Measurements from ENCODE around the gene STARD7. TPM values are rescaled to one million over a fixed set of nuclear protein-coding genes. Genes with fewer than 3 reads are reported as not detected.

The STARD7 gene
- polyA plus RNA-seq, 1 donor from 2014 or later = 193 TPM

DNA sequence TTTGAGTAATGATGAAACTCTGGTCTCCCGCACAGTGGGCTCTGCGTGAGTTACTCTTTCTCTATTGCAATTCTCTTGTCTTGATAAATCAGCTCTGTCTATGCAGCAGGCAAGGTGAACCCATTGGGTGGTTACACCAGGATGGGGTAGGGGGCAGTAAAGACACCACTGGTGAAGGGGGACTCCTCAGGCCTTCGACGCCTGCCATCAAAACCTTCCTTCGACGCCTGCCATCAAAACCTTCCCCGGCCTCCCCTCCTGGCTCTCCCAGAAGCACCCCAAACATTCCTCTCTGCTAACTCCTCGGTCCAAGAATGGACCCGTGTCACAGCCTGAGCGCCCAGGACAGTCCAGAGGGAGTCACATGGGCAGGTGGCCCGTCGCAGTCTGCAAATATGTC is 4.8 kb upstream of the STARD7 start:
- H3K4me3 Mint-ChIP-seq = peak overlapping the region in 1 of 4 donors; percentile 52
- H3K9me3 Mint-ChIP-seq = no peaks in the 10 kb centered on the region
- H3K27me3 Mint-ChIP-seq = no peaks in the 10 kb centered on the region
- no peak overlapping the region for H3K27ac Mint-ChIP-seq
- H3K4me1 Mint-ChIP-seq = peaks cover 16 to 37% (median 22%) of the 10 kb centered on the region in 3 donors
- peaks cover 2% of the 10 kb centered on the region for H3K36me3 Mint-ChIP-seq

DNA sequence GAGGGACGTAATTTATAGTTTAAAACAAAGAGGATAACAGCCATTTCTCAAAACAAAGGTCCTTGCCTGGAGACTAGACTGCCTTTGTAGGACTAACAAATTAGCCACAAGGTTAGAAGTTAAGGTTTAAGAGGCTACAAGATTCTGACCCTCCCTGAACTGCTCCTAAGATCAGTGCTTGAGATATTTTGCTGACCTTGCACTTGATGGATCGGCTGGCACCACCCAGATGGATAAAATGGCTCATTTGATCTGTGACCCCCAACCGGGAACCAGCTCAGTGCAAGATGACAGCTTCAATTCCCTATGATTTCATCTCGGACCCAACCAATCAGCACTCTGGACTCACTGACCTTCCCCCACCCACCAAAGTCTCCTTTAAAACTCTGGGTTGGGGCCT is 3.7 kb upstream of the STARD7 start:
- H3K36me3 Mint-ChIP-seq = peaks cover 2% of the 10 kb centered on the region
- H3K4me1 Mint-ChIP-seq = peaks cover 18 to 43% (median 26%) of the 10 kb centered on the region in 3 donors
- no peaks in the 10 kb centered on the region for H3K27me3 Mint-ChIP-seq
- peak overlapping the region in 1 of 3 donors; percentile 92 for H3K27ac Mint-ChIP-seq
- no peaks in the 10 kb centered on the region for H3K9me3 Mint-ChIP-seq
- peak overlapping the region in 1 of 4 donors; percentile 58 for H3K4me3 Mint-ChIP-seq

DNA sequence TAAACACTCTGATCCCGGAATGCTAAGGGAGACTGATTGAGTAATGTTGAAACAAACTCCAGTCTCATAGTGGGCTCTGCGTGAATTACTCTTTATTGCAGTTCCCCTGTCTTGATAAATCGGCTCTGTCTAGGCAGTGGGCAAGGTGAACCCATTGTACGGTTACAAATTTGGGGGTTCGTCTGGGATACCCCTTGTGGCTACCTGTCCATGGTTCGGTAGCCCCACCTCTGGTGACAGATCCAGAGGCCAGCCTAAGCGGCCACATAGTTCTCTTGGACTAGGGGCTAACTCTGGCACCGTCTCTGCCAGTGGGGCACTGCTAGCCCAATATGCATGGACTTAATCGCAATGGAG is 1.1 kb upstream of the STARD7 start:
- Mint-ChIP-seq H3K4me1 (peaks cover 37 to 56% (median 45%) of the 10 kb centered on the region in 3 donors), H3K9me3 (no peaks in the 10 kb centered on the region), H3K4me3 (peak overlapping the region; percentile 93 to 97 (median 94)), H3K27me3 (no peaks in the 10 kb centered on the region), H3K27ac (peak overlapping the region in 2 of 3 donors; percentile 89 to 92), H3K36me3 (peaks cover 7% of the 10 kb centered on the region)

DNA sequence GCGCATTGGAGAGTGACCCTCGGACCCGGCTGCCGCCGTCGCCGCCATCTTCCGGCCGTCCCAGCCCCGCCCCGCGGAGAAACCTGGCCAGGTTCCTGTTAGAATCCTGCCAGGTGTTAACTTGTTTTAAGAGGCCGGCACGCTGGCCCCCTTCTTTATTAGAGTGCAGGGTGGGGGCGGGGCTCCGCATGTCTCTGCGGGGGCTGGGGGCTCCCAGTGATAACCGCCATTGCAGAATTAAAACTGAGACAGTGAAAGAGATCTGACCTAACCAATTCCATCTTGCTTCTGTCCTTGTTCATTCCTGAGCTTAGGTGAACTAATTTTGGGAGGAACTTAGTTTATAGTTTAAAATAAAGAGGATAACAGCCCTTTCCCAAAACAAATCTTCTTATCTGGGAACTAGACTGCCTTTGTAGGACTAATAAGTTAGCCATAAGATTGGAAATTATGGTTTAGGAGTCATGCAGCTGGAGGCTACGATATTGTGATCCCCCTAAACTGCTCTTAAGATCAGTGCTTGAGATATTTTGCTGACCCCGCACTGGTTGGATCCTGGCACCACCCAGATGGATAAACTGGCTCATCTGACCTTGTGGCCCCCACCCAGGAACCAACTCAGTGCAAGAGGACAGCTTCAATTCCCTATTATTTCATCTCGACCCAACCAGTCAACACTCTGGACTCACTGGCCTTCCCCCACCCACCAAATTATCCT is 543 bp upstream of the STARD7 start:
- no peaks in the 10 kb centered on the region for H3K27me3 Mint-ChIP-seq

DNA sequence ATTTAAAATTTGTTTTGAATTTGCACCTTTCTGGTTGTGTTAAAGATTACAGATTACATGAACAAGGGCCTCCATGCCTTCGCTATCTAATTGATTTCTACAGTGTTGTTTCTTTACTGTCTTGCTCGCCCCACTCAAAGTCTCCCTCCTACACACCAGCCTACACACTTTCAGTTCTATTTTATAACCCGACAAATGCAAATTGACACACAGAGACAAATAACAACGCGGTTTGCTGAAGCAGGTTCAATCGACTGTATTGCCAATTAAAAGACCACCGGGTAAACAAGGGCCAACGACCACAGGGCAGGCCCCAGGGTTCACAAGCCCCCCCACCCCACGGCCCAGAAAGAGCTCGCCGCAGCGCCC is 869 bp downstream of the STARD7 start:
- no peaks in the 10 kb centered on the region for H3K27me3 Mint-ChIP-seq
- peak overlapping the region; percentile 92 to 94 (median 92) for H3K27ac Mint-ChIP-seq
- H3K4me3 Mint-ChIP-seq = peak overlapping the region; percentile 93 to 99 (median 96)
- H3K4me1 Mint-ChIP-seq = peaks cover 55 to 65% (median 64%) of the 10 kb centered on the region in 3 donors
- no peaks in the 10 kb centered on the region for H3K9me3 Mint-ChIP-seq
- peaks cover 7% of the 10 kb centered on the region for H3K36me3 Mint-ChIP-seq

More for the DNA sequence above, 543 bp upstream of the STARD7 start:
- Mint-ChIP-seq H3K4me3 (peak overlapping the region; percentile 93 to 97 (median 94)), H3K9me3 (no peaks in the 10 kb centered on the region), H3K4me1 (peaks cover 42 to 57% (median 51%) of the 10 kb centered on the region in 3 donors), H3K36me3 (peaks cover 7% of the 10 kb centered on the region), H3K27ac (peak overlapping the region; percentile 89 to 92 (median 92))

DNA sequence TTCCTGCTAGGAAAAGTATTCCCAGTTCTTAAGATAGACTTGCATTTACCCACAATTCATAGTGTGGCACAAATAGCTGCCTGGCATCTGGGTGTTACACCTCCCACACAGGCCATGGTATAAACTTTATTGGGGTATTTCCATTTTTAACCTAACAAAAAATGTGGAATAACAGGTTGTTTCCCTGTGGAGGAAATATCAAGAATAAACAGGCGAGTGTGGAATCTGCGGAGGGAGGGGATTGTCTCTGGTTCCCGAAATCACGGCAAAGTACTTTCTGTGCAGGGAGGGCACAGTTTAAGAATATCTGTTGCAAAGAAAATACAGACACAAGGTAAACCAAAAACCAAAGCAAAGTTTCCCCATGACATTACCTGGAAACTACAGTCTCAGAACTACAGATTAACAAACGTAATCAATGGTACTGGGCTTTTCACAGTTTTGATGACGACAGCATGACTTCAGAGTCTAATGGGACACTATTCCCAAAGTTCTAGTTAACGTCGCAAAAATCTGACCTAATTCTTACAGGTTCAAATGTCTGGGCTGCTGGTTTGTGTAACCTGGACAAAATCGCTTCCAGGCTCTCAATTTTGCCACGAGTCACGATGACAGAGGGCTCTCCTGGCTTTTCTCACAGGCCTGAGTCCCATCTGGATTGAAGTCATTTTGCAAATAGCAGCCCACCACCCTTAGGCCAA is 1.4 kb downstream of the STARD7 start:
- no peaks in the 10 kb centered on the region for H3K27me3 Mint-ChIP-seq
- peak overlapping the region; percentile 93 to 99 (median 96) for H3K4me3 Mint-ChIP-seq
- peaks cover 58 to 68% (median 67%) of the 10 kb centered on the region in 3 donors for H3K4me1 Mint-ChIP-seq
- H3K9me3 Mint-ChIP-seq = no peaks in the 10 kb centered on the region
- H3K36me3 Mint-ChIP-seq = peaks cover 7% of the 10 kb centered on the region
- H3K27ac Mint-ChIP-seq = peak overlapping the region; percentile 92 to 94 (median 92)

DNA sequence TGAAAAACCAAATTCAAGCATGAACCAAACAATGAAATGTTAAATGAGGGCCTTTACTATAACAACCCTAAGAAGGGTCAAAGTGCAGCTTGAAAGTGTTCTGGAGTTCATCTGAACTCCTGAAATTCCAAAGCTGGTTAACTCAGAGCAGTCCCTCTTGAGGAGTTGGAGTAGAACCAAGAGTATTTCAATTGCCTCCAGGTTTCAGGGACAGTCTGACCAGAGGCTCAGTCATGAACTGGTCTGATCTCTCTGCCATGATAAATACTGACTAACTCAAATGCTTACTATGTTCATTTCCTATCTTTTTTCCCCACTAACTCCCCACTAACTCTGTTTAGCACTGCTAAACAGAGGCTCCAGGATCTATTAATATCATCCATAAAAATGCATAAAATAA is 2.7 kb downstream of the STARD7 start:
- H3K9me3 Mint-ChIP-seq = no peaks in the 10 kb centered on the region
- peak overlapping the region; percentile 93 to 97 (median 94) for H3K27ac Mint-ChIP-seq
- H3K4me1 Mint-ChIP-seq = peaks cover 59 to 64% (median 60%) of the 10 kb centered on the region in 3 donors
- peaks cover 7% of the 10 kb centered on the region for H3K36me3 Mint-ChIP-seq
- peak overlapping the region; percentile 70 to 93 (median 82) for H3K4me3 Mint-ChIP-seq
- H3K27me3 Mint-ChIP-seq = no peaks in the 10 kb centered on the region

DNA sequence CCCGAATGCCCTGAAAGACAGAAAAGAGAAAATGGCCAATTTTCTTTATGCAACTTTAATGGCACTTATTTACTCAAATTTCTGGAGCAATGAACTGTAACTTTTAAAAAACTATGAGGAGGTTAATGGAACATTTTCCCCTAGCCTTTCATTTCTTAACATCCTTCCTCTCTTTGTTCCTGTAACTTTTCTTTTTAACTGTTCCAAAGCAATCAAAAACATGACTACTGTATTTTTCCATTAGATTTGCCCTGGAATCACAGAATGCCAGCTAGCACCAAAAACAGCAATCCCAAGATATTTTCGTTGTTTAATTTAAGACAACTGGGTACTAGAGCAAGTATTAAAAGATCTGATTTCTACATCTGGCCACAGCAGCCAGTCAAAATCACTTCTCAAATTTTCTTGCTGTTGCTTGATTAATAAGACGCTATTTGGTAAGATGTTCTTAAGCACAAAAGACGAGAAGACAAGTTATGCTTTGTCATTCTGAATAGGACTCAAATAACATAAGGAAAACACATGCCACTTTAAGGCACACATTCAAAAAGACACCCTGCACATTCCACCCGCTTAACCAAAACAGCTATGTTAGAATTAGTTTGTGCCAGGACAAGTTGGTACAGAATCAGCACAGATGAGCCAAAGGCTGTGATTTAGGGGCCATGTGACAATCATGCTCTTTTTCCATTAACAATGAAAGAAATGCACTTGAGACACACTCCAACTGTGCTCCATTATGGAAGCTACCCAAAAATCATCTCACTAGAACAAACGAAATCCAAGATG is 3.6 kb downstream of the STARD7 start:
- Mint-ChIP-seq H3K36me3 (peaks cover 7% of the 10 kb centered on the region), H3K4me1 (peaks cover 59 to 67% (median 67%) of the 10 kb centered on the region in 3 donors), H3K27me3 (no peaks in the 10 kb centered on the region), H3K27ac (peak overlapping the region; percentile 91 to 97 (median 94)), H3K9me3 (no peaks in the 10 kb centered on the region), H3K4me3 (peak overlapping the region; percentile 62 to 95 (median 82))

DNA sequence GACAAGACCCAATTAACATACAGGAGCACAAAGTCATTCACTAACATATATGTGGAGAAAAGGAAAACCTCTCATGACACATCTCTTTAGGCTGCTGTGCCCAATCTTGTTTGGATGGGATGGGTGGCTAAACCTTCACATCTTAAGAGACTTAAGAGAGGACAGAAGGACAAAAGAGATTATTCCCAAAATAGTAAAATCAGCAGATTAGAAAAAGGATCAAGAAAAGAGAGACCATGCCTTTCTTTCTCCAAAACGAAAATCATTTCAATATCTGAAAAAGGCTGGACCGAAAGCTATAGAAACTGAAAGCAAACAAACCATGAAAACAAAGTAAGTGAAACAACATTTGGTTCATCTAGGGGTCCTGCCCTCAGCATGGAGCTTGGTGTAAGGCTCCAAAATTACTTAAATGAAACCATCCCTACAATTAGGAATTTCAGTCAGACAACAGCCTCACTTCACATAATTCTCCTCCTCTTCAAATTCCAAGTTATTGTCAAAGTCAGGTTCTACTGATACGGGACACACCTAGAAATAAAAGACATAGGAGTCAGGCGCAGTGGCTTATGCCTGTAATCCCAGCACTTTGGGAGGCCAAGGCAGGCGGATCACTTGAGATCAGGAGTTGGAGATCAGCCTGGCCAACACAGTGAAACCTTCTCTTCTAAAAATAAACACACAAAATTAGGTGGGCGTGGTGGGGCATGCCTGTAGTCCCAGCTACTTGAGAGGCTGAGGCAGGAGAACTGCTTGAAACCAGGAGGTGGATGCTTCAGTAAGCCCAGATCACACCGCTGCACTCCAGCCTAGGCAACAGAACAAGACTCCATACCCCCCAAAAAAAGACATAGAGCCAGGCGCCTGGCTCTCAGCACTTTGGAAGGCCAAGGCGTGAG is 5.2 kb downstream of the STARD7 start:
- no peaks in the 10 kb centered on the region for H3K9me3 Mint-ChIP-seq
- H3K27ac Mint-ChIP-seq = peak overlapping the region; percentile 86 to 91 (median 91)
- peak overlapping the region; percentile 76 to 95 (median 84) for H3K4me3 Mint-ChIP-seq
- peaks cover 7% of the 10 kb centered on the region for H3K36me3 Mint-ChIP-seq
- peaks cover 63 to 79% (median 76%) of the 10 kb centered on the region in 3 donors for H3K4me1 Mint-ChIP-seq
- H3K27me3 Mint-ChIP-seq = no peaks in the 10 kb centered on the region

DNA sequence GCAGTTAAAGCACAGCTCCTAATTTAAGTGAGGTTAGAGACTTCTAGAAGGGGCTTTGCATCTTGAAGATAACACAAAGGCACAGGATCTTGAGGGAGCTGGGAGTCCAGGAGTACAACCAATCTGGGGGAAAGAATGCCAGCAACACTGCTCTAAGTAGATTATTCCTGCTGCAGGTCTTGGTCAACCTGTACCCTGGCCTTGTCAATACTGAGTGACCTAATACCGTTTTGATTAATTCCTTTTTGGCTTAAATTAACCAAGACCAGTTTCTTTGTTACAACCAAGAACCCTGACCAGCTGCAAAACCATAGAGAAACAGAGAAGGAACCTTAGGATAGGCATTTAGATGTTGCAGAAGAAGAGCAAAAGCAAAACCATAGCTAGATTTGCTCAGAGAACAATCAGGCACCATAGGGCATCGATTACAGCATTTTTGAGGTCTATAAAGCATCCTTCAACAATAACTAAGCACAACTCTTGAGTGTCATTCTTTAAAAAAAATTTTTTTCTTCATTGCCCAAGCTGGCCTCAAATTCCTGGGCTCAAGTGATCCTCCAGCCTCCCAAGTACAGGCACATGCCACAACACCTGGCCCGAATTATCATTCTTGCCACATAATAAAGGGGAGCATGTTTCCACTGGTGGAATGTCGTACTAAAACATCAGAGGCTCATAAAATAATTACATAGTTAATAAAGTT is 6.3 kb downstream of the STARD7 start:
- Mint-ChIP-seq H3K4me1 (peaks cover 64 to 82% (median 76%) of the 10 kb centered on the region in 3 donors), H3K27me3 (no peaks in the 10 kb centered on the region), H3K36me3 (peaks cover 8% of the 10 kb centered on the region), H3K4me3 (peak overlapping the region; percentile 41 to 70 (median 44)), H3K27ac (peak overlapping the region; percentile 22 to 91 (median 86)), H3K9me3 (no peaks in the 10 kb centered on the region)

DNA sequence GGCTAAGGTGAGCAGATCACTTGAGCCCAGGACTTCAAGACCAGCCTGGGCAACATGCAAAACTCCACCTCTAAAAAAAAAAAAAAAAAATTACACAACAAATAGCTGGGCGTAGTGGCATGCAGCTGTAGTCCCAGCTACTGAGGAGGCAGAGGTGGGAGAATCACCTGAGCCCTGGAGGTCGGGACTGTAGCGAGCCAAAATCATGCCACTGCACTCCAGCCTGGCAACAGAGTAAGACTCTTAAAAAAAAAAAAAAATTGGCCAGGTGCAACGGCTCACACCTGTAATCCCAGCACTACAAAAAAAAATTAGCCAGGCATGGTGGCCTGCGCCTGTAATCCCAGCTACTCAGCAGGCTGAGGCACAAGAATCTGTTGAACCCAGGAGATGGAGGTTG is 7.3 kb downstream of the STARD7 start:
- Mint-ChIP-seq H3K4me3 (peak overlapping the region in 2 of 4 donors; percentile 39 to 63), H3K9me3 (no peaks in the 10 kb centered on the region), H3K27ac (peak overlapping the region in 1 of 3 donors; percentile 73), H3K27me3 (no peaks in the 10 kb centered on the region), H3K4me1 (peaks cover 60 to 76% (median 70%) of the 10 kb centered on the region in 3 donors), H3K36me3 (peaks cover 6% of the 10 kb centered on the region)

DNA sequence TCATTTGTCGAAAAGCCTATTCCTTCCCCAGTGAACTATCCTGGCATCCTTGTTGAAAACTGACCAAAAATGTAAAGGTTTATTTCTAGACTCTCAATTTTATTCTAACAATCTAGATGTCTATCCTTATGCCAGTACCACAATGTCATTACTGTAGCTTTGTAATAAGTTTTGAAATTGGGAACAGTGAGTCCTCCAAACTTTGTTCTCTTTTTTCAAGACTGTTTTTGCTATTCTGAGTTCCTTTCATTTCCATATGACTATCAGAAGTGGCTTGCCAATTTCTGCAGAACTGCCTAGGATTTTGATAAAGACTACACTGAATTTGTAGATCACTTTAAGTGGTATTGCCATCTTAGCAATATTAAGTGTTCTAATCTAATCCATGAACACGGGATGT is 9.7 kb downstream of the STARD7 start:
- H3K9me3 Mint-ChIP-seq = no peaks in the 10 kb centered on the region
- H3K36me3 Mint-ChIP-seq = peaks cover 6% of the 10 kb centered on the region
- peaks cover 51 to 58% (median 55%) of the 10 kb centered on the region in 3 donors for H3K4me1 Mint-ChIP-seq
- no peak overlapping the region for H3K4me3 Mint-ChIP-seq
- peak overlapping the region; percentile 1 to 85 (median 81) for H3K27ac Mint-ChIP-seq
- no peaks in the 10 kb centered on the region for H3K27me3 Mint-ChIP-seq

DNA sequence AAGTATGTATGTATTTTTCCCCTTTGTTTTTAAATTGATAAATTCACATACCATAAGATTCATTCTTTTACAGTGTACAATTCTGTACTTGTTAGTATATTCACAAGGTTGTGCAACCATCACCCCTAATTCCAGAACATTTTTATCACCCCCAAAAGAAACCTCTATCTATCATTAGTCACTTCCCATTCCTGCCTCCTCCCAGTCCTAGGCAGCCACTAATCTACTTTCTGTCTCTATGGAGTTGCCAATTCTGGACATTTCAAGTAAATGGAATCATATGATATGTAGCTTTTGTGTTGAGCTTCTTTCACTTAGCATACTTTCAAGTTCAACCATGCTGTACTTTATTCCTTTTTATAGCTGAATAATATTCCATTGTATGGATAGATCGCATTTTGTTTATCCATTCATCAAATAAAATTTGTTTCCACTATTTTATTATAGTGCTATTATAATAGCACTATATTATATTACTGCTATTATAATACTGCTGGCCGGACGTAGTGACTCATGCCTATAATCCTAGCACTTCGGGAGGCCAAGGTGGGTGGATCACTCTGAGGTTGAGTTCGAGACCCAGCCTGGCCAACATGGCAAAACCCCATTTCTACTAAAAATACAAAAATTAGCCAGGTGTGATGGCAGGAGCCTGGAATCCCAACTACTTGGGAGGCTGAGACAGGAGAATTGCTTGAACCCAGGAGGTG is 10.9 kb downstream of the STARD7 start:
- Mint-ChIP-seq H3K27me3 (no peaks in the 10 kb centered on the region), H3K36me3 (peaks cover 5% of the 10 kb centered on the region), H3K4me3 (no peak overlapping the region), H3K4me1 (peaks cover 39 to 46% (median 44%) of the 10 kb centered on the region in 3 donors), H3K27ac (no peak overlapping the region), H3K9me3 (no peaks in the 10 kb centered on the region)

Measured in IgD-negative memory B cell (primary cell).